GM06990 (cell line): Measurements from ENCODE around the gene FAM240A.

ENCODE experiments used
- DNase-seq: peaks from one replicate; pipeline ENCODE4 v3.0.0-alpha.2; 2011; ENCODE audit not compliant: insufficient read length; ENCODE audit errors: extremely low read depth
- H3K27me3 ChIP-seq: replicated peaks from 2 replicates; pipeline ENCODE4 v1.6.0; 2011; ENCODE audit warnings: low read length; ENCODE audit not compliant: control insufficient read depth, insufficient read depth
- H3K36me3 ChIP-seq: 2 replicates; pipeline ENCODE4 v1.5.1; 2011; ENCODE audit warnings: low read length; ENCODE audit not compliant: control insufficient read depth, insufficient read depth
- H3K4me3 ChIP-seq: replicated peaks from 2 replicates; pipeline ENCODE4 v1.5.1; 2011; ENCODE audit warnings: low read depth, mild to moderate bottlenecking, control low read depth, low read length
- CTCF ChIP-seq: IDR thresholded peaks from 2 replicates; pipeline ENCODE4 v1.5.1; 2011; ENCODE audit warnings: low read length, control low read depth, mild to moderate bottlenecking, inconsistent platforms; ENCODE audit not compliant: insufficient read depth, poor library complexity, severe bottlenecking

The FAM240A gene

GRCh38 chr3:46615976-46616375 is 3.7 kb downstream of the FAM240A start:
- DNase-seq, result no peak

GRCh38 chr3:46617941-46618340 is 5.6 kb downstream of the FAM240A start:
- Histone ChIP-seq H3K36me3 (no peaks in the 10 kb centered on the region), H3K4me3 (no peak overlapping the region), H3K27me3 (peaks cover 7% of the 10 kb centered on the region; the same call in 1 of the 2 replicates)
- TF ChIP-seq CTCF, result no peak
- no peak for DNase-seq

More at GRCh38 chr3:46615976-46616375, 3.7 kb downstream of the FAM240A start:
- Histone ChIP-seq H3K4me3 (no peak overlapping the region), H3K27me3 (peaks cover 7% of the 10 kb centered on the region; the same call in 1 of the 2 replicates), H3K36me3 (no peaks in the 10 kb centered on the region)
- no peak for TF ChIP-seq CTCF

- DNase-seq, result no peak
- Histone ChIP-seq H3K27me3 (peaks cover 7% of the 10 kb centered on the region; the same call in 1 of the 2 replicates), H3K4me3 (no peak overlapping the region), H3K36me3 (no peaks in the 10 kb centered on the region)
- no peak for TF ChIP-seq CTCF
These were observed 7.8 kb downstream of the FAM240A start for GRCh38 chr3:46619845-46620778.

- no peak for DNase-seq
- Histone ChIP-seq H3K36me3 (no peaks in the 10 kb centered on the region), H3K4me3 (no peak overlapping the region), H3K27me3 (peaks cover 1% of the 10 kb centered on the region; the same call in 1 of the 2 replicates)
- no peak for TF ChIP-seq CTCF
These were observed 12.2 kb downstream of the FAM240A start for GRCh38 chr3:46624533-46624932.

- no peak overlapping the region for H3K4me3 ChIP-seq
- no peak for DNase-seq
- H3K36me3 ChIP-seq, result no peaks in the 10 kb centered on the region
- H3K27me3 ChIP-seq, result peaks cover under 1% of the 10 kb centered on the region; the same call in 1 of the 2 replicates
- TF ChIP-seq CTCF, result no peak
These were observed 12.7 kb downstream of the FAM240A start for GRCh38 chr3:46624975-46625490.
